HG03558 (cell line): ENCODE results near the gene DCTD.

Experiments used
- ATAC-seq: cut with Tn5 transposase; IDR thresholded peaks from one replicate; pipeline ENCODE4 v1.9.1; 2021; ENCODE audit warnings: moderate number of reproducible peaks; ENCODE audit not compliant: unreplicated experiment; ENCODE audit errors: extremely low read depth

DCTD gene

GRCh38 chr4:182895791-182896292 is 21.3 kb downstream of the DCTD start:
- ATAC-seq: no peak

GRCh38 chr4:182894681-182895275 is 22.4 kb downstream of the DCTD start:
- no peak for ATAC-seq

- ATAC-seq: no peak
Measured at GRCh38 chr4:182893474-182894080, 23.6 kb downstream of the DCTD start.

GRCh38 chr4:182893047-182893446 is 24.1 kb downstream of the DCTD start:
- ATAC-seq: no peak

GRCh38 chr4:182890202-182890601 is 27.0 kb downstream of the DCTD start:
- ATAC-seq: no peak

GRCh38 chr4:182888891-182889290 is 28.3 kb downstream of the DCTD start:
- no peak for ATAC-seq

- no peak for ATAC-seq
Measured at GRCh38 chr4:182886768-182887167, 30.4 kb downstream of the DCTD start.

- no peak for ATAC-seq
Measured at GRCh38 chr4:182886205-182886604, 31.0 kb downstream of the DCTD start.

GRCh38 chr4:182885738-182886077 is 31.5 kb downstream of the DCTD start:
- no peak for ATAC-seq

- no peak for ATAC-seq
Measured at GRCh38 chr4:182885022-182885737, 32.0 kb downstream of the DCTD start.

GRCh38 chr4:182884040-182884439 is 33.1 kb downstream of the DCTD start:
- ATAC-seq: no peak

- no peak for ATAC-seq
Measured at GRCh38 chr4:182883351-182883750, 33.8 kb downstream of the DCTD start.

GRCh38 chr4:182881914-182882313 is 35.3 kb downstream of the DCTD start:
- ATAC-seq: no peak

GRCh38 chr4:182880387-182881356 is 36.5 kb downstream of the DCTD start:
- ATAC-seq: no peak

- no peak for ATAC-seq
Measured at GRCh38 chr4:182879913-182880312, 37.3 kb downstream of the DCTD start.

- ATAC-seq: no peak
Measured at GRCh38 chr4:182878633-182879495, 38.3 kb downstream of the DCTD start.

GRCh38 chr4:182877326-182877883 is 39.8 kb downstream of the DCTD start:
- no peak for ATAC-seq

GRCh38 chr4:182876427-182876826 is 40.8 kb downstream of the DCTD start:
- ATAC-seq: no peak
